SK-N-SH (cell line): ENCODE data around the gene GRIK5.

Experiments
- NFIC ChIP-seq: IDR thresholded peaks from 2 replicates; pipeline ENCODE4 v1.4.0; 2012; ENCODE audit warnings: borderline replicate concordance
- TF ChIP-seq, protein P1 (sequence below): fragments of 200-600 bp; sonication (generic); IDR thresholded peaks from 2 replicates; pipeline ENCODE4 v1.6.1; 2017; ENCODE audit warnings: antibody characterized with exemption, mild to moderate bottlenecking, moderate library complexity

GRCh38 chr19:41965106-41965505 lies 104.9 kb downstream of the GRIK5 start:
- TF ChIP-seq, protein P1, sequence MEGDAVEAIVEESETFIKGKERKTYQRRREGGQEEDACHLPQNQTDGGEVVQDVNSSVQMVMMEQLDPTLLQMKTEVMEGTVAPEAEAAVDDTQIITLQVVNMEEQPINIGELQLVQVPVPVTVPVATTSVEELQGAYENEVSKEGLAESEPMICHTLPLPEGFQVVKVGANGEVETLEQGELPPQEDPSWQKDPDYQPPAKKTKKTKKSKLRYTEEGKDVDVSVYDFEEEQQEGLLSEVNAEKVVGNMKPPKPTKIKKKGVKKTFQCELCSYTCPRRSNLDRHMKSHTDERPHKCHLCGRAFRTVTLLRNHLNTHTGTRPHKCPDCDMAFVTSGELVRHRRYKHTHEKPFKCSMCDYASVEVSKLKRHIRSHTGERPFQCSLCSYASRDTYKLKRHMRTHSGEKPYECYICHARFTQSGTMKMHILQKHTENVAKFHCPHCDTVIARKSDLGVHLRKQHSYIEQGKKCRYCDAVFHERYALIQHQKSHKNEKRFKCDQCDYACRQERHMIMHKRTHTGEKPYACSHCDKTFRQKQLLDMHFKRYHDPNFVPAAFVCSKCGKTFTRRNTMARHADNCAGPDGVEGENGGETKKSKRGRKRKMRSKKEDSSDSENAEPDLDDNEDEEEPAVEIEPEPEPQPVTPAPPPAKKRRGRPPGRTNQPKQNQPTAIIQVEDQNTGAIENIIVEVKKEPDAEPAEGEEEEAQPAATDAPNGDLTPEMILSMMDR: no peak
- TF ChIP-seq NFIC: no peak
